GM19455 (cell line): Measurements from ENCODE around the gene DUSP16.

Experiments
- ATAC-seq: cut with Tn5 transposase; IDR thresholded peaks from one replicate; pipeline ENCODE4 v1.9.1; 2021; ENCODE audit not compliant: unreplicated experiment

DUSP16 gene

GRCh38 chr12:12550277-12550676 is 12.4 kb downstream of the DUSP16 start:
- ATAC-seq: no peak

- no peak for ATAC-seq
Measured at GRCh38 chr12:12549426-12549825, 13.2 kb downstream of the DUSP16 start.

- no peak for ATAC-seq
Measured at GRCh38 chr12:12548713-12549112, 13.9 kb downstream of the DUSP16 start.

- ATAC-seq: no peak
Measured at GRCh38 chr12:12546314-12546772, 16.3 kb downstream of the DUSP16 start.

- ATAC-seq: no peak
Measured at GRCh38 chr12:12543959-12544358, 18.7 kb downstream of the DUSP16 start.

GRCh38 chr12:12542964-12543363 is 19.7 kb downstream of the DUSP16 start:
- ATAC-seq: no peak

GRCh38 chr12:12542286-12542685 is 20.4 kb downstream of the DUSP16 start:
- no peak for ATAC-seq

GRCh38 chr12:12541782-12542181 is 20.9 kb downstream of the DUSP16 start:
- ATAC-seq: no peak

GRCh38 chr12:12540261-12541013 is 22.2 kb downstream of the DUSP16 start:
- no peak for ATAC-seq

- ATAC-seq: no peak
Measured at GRCh38 chr12:12539028-12539810, 23.4 kb downstream of the DUSP16 start.

- ATAC-seq: no peak
Measured at GRCh38 chr12:12538535-12538934, 24.1 kb downstream of the DUSP16 start.

- no peak for ATAC-seq
Measured at GRCh38 chr12:12537421-12537820, 25.2 kb downstream of the DUSP16 start.

- ATAC-seq: no peak
Measured at GRCh38 chr12:12534975-12535374, 27.7 kb downstream of the DUSP16 start.

GRCh38 chr12:12534166-12534866 is 28.3 kb downstream of the DUSP16 start:
- no peak for ATAC-seq

- ATAC-seq: no peak
Measured at GRCh38 chr12:12533238-12533829, 29.3 kb downstream of the DUSP16 start.

GRCh38 chr12:12531194-12531593 is 31.5 kb downstream of the DUSP16 start:
- no peak for ATAC-seq

GRCh38 chr12:12529783-12530421 is 32.8 kb downstream of the DUSP16 start:
- ATAC-seq: no peak

- ATAC-seq: no peak
Measured at GRCh38 chr12:12528361-12529270, 34.0 kb downstream of the DUSP16 start.

- ATAC-seq: no peak
Measured at GRCh38 chr12:12527820-12528296, 34.8 kb downstream of the DUSP16 start.

GRCh38 chr12:12524128-12524527 is 38.5 kb downstream of the DUSP16 start:
- no peak for ATAC-seq
